NCI-H748 (cell line): Measurements from ENCODE around the gene FES.
"Not testable (repeated sequence)": the region's sequence is repeated elsewhere in the genome, so short reads cannot be mapped to it uniquely, and the experiment has no call there.

Experiments used
- DNase-seq: peaks from one replicate; lab custom pipeline; 2025; ENCODE audit not compliant: unreplicated experiment; lab: John Stamatoyannopoulos, UW

The FES gene

DNA sequence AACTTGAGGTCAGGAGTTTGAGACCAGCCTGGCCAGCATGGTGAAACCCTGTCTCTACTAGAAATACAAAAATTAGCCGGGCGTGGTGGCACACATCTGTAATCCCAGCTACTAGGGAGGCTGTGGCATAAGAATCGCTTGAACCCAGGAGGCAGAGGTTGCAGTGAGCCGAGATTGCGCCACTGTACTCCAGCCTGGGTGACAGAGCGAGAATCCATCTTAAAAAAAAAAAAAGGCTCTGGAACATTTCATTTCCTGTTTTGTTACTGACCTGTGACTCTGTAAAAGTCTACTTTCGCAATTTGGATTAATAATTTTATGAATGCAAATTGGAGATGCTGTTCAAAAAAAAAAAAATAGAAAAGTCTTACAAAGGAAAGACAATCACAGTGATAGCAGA, 43.8 kb downstream of the FES start:
- not testable (repeated sequence) for DNase-seq

DNA sequence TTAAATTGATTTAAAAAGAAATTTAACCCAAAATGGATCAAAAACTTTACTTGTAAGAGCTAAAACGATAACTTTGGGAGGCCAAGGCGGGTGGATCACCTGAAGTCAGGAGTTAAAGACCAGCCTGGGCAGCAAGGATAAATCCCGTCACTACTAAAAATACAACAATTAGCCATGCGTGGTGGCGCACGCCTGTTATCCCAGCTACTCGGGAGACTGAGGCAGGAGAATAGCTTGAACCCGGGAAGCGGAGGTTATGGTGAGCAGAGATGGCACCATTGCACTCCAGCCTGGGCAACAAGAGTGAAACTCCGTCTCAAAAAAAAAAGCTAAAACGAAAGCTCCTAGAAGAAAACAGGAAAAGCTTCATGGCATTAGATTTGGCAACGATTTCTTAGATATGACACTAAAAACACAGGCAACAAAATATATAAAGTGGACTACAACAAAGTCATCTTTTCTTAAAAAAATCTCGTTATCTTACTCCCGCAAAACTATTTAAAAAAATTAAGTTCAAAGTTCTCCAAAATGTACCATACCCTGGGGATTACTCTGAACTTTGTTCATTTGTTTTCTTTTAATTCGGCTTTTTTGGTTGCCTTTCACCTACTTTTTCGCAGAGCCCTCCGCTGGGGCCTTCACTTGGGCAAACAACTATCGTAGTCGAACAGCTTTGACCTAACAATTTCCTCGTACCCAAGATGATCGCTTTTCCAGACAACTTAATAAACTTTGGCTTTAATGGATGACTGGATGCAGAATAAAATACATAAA, 45.1 kb downstream of the FES start:
- DNase-seq = no peak

DNA sequence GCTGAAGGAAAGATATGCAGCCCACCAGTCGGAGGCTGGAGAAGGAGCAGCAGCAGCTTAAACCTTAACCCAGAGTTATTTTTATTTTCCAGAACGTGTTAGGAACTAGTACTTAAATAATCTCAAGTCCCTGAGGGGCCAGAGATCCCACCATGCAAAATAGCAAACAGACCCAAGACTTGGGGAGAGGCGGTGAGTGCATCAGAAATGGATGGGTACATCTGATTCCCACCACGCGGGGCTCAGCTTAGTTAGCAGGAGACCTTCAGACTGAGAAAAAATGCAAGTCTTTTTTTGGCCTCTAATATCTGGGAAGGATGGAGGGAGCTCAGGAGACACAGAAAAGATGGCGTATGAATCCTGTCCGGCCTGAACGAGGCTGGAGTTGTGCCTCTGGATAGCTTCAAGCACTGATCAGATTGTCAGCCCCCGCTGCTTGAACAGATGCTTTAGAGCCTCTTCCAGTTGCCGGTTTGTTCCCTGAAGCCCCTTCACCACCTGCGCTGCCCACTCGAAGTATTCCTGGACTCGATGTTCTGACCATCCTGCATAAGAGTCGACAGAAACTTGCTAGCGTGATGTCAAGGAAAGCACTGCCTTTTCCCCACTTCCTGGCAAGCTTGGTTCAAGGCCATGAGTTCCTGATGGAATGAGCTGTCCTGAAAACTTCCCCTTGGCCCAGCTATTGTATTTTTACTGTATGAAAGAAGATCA, 46.7 kb downstream of the FES start:
- no peak for DNase-seq

DNA sequence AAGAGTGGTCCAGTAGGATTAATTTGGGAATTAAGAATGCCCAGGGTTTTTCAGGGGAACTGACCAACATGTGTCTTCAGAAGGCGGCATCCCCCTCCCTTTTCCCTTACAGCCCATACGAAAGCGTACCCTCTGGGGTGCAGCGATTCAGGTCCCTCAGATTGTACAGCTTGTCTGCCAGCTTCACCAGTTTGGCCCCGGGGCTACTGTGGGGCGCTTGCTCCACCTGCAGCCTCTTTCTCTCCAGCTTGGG, 47.2 kb downstream of the FES start:
- DNase-seq = no peak

DNA sequence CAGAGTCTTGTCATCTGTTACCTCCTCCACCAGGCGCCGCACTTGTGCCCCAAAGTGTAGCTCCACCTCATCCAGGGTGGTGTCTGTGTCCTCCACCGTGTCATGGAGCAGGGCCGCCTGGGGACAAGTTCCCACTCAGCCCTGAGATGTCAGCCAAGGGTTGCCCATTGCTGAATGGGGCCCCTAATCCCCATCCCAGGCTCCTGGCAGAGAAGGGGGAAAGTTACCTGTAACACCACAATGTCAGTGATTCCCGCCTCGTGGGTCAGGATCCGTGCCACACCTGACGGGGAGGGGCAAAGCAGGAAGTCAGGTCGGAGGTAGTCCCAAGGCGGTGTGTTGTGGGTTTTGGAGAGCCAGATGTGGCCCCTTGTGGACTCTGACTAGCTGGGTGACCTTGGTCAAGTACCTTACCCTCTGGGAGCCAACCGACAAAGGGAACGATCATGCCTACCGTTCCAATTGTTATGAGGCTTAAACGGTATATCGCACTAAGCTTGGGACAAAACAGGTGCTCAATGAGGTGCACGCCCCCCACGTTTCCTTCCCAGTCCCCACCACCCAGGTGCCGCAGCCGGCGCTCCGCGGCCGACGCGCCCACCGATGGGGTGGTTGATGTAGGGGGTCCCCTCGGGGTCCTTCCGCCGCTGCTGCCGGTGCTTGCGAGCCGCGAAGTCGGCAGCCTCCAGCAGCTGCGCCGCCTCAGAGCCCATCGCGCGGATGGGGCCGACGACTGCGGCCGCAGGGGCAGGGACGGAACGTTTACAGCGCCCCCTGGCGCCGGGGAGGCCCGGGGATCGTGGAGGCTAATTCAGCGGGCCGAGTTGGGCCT, 47.7 kb downstream of the FES start, which contains the start of gene HDDC3:
Gene HDDC3, minus strand, starts transcription at position 722 of the 832 bp plus-strand sequence. Its CDS starts 9 bp downstream, at position 713.
- peak; percentile 87 for DNase-seq

DNA sequence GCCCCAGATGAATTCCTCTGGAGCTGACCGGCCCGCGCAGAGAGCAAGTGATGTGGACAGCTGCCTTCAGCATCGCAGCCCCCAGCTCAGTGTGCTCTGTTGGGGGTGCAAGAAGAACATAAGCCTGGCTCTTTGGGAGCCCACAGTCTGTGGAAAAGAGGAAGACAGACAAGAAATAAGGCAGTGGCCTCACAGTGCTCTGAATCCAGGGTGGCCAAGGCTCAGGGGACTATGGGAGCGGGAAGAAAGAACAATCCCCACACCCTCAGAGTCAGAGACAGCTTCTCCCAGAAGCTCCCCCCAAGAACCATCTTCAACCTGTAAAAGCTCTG, 48.3 kb downstream of the FES start:
- no peak for DNase-seq

DNA sequence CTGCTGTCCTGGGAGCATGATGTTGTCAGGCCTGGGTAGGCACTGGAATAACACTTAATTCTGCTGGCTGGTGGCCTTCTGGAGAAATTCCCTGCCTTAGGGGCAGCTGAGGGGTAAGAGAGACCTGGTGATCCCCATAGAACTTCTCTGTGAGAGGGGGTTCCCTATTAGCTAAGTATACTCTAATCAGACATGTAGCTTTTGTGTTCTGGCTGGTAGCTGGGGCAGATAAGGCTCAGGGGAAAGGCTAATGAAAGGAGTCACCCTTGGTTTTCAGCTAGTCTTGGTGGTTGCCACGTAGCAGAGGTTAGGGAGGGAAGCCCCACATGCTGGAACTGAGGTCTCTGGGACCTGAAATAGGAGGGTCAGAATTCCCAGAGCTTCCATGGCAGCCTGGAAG, 49.0 kb downstream of the FES start:
- DNase-seq = no peak

DNA sequence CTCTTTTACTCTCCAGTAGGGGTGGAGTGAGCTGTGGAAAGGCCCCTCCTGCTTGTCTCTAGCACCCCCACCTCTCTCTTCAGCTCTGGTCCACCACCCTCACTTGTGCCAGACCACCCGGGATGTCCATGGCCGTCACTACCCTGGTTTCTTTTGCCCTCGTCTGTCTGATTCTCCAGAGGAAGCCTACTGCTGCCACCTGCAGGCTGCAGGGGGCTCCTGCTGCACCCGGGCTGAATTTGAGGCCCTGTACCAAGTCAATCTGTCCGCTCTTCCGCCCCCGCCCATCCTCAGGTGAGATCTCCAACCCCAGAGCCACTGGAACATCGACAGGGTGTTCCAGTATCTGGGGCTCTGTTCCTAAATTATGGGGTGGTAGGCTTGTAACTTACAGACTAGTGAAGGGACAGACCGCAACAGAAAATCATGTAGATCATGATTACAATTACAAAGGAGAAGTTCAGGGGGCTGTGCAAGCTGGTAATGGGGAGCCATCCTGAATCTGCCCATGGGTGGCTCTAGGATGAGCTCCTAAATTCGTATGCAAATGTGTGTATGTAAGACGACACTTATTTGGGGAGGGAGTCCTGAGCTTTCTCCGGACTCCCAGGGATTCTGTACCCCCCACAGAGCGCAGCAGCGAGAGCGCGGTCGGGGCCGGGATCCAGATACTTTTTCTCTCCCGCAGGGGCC, 50.1 kb downstream of the FES start:
- peak; percentile 89 for DNase-seq

DNA sequence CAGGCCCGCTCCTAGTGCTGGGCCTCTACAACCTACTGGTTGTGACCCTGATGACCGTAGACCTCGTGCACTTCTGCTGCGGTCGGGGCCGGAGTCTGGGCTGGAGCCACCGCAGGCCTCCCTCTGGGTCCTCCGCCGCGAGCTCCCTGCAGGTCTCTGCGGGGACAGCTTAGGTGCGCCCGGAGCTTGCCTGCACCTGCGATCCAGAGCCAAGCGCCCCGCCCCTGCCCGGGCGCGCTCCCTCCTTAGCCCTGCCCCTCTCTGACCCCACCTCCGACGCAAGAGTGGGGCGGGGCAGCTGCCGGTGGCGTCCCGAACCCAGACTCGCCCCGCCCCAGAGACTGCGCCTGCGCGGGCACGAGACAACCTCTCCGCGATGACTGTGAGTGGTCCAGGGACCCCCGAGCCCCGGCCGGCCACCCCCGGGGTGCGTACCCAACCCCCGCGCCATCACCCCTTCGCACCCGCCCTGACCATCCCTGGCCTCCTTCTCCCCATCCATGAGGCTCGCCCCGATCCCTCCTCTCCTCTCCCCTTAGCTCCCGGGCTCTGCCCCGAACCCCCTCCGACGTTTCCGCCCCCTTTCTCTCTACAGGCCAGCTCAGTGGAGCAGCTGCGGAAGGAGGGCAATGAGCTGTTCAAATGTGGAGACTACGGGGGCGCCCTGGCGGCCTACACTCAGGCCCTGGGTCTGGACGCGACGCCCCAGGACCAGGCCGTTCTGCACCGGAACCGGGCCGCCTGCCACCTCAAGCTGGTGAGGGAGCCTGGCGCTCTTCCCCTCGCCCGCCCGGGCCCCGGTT, 50.8 kb downstream of the FES start, which contains the start of gene UNC45A:
Gene UNC45A, plus strand, starts transcription at position 337 of the 803 bp plus-strand sequence. Its CDS starts 40 bp downstream, at position 377.
- DNase-seq = peak; percentile 90

DNA sequence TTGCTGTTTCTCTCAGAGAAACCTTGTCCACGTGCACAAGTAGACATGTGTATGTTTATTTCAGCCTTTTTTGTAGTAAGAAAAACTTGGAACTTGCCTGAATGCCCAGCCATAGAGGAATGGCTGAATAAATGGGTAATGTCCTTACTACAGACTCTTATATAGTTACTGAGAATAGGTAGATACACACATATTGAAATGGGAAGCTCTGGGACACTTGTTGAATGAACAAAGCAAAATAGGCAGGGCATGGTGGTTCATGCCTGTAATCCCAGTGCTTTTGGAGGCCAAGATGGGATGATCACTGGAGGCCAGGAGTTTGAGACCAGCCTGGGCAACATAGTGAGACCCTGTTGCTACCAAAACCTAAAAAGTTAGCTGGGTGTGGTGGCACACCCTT, 52.5 kb downstream of the FES start:
- no peak for DNase-seq

DNA sequence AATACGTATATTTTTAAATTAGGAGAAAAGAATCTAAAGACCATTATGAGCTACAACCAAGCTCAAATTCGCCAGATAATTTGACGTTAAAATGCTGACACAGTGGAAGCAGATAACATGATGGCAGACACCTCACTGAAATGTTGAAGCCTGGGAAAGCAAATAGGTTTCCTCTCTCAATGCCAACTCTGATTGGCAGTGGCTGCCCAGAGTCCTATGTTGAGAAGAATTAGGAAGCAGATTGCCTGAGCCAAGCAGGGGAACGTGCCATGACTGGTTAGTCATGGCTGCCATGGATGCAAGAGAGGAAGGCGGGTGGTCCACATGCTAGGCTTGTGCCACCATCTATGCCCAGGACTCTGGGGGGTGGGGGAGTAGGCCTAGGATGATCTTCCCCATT, 54.0 kb downstream of the FES start:
- no peak for DNase-seq

DNA sequence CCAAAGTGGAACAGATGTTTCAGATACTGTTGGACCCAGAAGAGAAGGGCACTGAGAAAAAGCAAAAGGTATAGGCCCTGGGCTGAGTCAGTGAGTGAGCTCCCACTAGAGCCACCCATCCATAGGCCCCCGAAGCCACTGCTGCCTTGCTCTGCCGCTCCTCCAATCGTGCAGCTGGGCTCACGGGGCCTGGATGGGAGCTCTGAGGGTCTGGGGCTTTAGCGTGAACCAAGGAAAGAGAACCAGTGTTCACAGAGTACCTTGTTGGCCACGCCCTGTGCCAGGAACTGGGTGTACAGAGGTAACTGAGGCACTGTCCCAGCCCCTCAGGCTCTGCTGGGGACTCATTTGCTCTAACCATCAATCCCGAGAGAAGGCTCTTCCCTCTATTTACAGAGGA, 55.5 kb downstream of the FES start:
- no peak for DNase-seq

DNA sequence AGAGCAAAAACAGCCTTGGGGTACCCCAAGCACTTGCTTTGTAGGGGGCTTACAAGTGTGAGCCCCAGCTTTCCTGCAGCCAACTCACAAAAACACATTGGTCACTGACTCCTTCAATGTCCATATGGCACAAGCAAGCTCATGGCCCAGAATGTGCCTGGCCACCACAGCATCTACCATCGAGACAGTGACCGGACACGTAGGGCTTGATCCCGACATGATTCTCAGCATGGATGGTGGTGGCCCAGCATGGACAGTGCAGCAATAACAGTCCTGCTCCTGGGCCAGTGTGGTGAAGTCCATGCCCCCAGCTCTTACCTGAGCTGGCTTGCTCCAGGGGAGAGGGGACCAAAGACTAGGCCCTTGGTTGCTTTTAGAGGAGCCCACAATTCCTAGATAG, 56.7 kb downstream of the FES start:
- no peak for DNase-seq

DNA sequence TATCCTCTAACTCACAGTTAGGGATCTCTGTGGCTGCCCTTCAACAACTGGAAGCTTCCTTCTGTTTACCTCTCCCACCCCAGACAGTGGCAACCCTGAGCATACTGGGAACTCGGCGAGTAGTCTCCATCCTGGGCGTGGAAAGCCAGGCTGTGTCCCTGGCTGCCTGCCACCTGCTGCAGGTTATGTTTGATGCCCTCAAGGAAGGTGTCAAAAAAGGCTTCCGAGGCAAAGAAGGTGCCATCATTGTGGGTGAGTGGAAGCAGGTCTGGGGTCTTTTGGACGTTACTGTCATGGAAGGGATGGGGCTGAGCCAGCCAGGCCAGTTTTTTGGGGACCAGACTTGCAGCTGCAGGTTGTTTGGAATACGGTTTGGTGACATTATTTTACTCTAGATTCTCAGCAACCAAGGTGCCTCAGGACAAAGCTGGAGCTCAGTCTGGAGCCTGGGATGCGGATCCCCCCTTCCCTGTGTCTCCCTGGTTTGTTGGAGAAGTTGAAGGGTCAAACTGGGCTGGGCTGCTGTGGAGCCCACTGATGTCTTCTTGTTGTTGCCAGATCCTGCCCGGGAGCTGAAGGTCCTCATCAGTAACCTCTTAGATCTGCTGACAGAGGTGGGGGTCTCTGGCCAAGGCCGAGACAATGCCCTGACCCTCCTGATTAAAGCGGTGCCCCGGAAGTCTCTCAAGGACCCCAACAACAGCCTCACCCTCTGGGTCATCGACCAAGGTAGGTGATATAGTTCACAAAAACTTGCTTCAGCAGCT, 58.2 kb downstream of the FES start:
- DNase-seq = no peak

DNA sequence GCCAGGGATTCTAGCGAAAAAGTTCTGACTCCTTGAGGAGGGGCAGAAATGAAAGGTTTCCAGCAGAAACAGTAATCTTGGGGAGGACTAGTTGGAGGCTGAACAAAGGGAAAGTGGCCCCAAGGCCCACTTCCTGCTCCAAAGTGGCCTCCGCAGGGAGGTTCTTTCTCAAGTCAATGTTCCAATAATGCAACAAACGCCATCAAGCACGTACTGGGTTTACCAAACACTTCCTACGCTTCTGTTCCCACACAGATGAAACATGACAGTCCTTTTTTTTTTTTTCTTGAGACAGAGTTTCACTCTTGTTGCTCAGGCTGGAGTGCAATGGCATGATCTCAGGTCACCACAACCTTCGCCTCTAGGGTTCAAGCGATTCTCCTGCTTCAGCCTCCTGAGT, 60.8 kb downstream of the FES start:
- no peak for DNase-seq
